22Rv1 (cell line): ENCODE results near the gene PPIL4.

Source experiments
- ZFX ChIP-seq: fragments of 450-650 bp; IDR thresholded peaks from 2 replicates; pipeline ENCODE4 v1.6.1; 2017; ENCODE audit warnings: antibody characterized with exemption, borderline replicate concordance
- TF ChIP-seq, protein P1 (sequence below): fragments of 450-650 bp; IDR thresholded peaks from 2 replicates; pipeline ENCODE4 v1.5.1; 2017; ENCODE audit warnings: mild to moderate bottlenecking

DNA sequence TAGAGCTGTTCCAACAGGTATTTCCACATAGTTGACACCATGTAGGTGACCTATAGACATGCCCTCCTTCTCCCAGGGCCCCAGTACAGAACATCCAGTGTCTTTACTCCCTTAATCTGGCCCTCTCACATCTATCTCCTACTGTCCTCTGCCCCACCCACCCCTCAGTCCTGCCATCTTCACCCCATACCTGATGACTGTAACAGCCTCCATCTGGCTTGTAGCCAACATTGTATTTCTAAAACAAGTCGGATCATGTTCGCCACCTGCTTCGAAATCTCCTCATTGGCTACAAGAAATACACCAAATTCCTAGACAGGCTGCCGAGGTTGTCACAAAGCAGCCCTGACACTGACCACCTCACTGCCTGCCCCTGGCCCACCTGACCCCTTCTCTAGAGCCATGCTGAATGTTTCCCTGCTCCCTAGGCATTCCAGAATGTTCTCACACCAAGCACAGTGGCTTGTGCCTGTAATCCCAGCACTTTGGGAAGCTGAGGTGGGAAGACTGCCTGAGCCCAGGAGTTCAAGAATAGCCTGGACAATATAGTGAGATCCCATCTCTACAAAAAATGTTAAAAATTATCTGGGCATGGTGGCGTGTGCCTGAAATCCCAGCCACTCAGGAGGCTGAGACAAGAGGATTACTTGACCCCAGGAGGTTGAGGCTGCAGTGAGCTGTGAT is 67.1 kb downstream of the PPIL4 start:
- TF ChIP-seq, protein P1, sequence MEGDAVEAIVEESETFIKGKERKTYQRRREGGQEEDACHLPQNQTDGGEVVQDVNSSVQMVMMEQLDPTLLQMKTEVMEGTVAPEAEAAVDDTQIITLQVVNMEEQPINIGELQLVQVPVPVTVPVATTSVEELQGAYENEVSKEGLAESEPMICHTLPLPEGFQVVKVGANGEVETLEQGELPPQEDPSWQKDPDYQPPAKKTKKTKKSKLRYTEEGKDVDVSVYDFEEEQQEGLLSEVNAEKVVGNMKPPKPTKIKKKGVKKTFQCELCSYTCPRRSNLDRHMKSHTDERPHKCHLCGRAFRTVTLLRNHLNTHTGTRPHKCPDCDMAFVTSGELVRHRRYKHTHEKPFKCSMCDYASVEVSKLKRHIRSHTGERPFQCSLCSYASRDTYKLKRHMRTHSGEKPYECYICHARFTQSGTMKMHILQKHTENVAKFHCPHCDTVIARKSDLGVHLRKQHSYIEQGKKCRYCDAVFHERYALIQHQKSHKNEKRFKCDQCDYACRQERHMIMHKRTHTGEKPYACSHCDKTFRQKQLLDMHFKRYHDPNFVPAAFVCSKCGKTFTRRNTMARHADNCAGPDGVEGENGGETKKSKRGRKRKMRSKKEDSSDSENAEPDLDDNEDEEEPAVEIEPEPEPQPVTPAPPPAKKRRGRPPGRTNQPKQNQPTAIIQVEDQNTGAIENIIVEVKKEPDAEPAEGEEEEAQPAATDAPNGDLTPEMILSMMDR = no peak
- no peak for TF ChIP-seq ZFX
